HG02610 (cell line): ENCODE data around the gene FOXN1.

Source experiments
- ATAC-seq: cut with Tn5 transposase; IDR thresholded peaks from one replicate; pipeline ENCODE4 v1.9.1; 2021; ENCODE audit warnings: mild to moderate bottlenecking, moderate library complexity; ENCODE audit not compliant: unreplicated experiment

The FOXN1 gene

DNA sequence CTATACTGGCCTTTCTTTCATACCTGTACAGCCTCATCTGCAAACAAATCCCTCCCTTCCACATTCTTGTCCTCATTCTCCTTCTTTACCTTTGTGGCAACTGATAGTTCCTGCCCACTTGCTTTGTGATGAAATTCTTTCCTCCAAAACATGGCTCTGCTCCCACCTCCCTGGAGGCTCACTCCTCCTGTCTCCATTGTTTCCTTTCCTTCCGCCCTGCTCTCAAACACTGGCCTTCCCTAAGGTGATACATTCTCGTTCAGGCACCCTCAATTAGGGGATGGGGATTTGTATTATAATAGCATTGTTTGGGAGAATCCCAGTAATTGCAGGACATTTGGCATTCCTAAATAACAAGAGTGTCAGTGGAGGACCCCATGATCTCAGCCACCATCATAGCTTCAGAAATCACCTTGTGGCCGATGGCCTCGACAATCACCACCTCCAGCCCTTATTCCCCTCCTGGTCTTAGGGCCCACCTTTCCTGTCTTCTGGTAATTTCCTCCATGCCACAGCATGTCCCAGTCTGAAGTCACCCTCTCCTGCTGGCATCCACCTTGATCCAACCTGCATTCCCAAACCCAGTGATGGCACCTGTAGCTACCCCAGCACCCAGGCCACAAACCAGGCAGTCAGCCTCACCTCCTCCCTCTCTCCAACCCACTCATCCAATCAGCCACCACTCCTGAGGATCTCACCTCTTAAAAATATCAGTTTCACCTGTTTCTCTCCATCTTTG is 38.4 kb downstream of the FOXN1 start:
- ATAC-seq, result no peak

- ATAC-seq, result no peak
Measured at GRCh38 chr17:28545141-28545503, 39.0 kb downstream of the FOXN1 start.

- ATAC-seq, result no peak
Measured at GRCh38 chr17:28545787-28546415, 39.8 kb downstream of the FOXN1 start.

- ATAC-seq, result no peak
Measured at GRCh38 chr17:28547096-28547622, 41.0 kb downstream of the FOXN1 start.

DNA sequence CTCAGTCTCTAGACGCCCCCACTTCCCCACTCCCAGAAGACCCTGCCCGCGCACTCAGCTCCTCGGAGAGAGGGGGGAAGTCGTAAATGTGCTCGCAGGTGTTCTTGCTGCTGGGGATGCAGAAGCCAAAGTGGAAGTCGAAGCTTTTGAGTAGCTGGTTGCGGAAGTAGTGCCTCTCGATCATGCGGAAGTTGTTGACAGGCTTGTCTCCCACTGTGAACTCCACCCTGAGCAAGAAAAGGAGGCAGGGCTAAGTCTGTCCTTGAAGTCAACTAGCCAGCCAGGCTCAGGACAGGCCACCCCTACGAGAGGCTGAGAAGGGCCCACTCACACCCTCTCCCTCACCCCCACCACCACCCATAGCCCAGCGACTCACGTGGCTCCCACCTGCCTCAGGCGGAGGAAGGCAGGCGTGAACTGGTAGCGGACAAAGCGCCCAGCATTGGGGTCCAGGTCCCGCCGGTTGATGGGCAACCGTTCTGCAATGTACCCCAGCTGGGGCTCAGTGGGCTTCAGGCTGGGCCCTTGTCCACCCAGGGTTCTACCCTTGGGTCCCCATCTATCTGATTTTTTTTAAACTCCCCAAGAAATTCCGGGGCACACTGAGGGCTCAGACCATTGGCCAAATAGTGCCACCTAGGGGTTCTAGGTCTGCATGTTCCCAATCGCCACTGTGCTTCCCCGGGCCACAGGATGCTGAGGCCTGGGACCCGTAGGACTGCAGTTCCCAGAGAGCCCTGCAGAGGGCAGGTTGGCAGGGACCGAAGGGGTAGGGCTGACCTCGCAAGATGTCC is 41.7 kb downstream of the FOXN1 start:
- ATAC-seq, result no peak

DNA sequence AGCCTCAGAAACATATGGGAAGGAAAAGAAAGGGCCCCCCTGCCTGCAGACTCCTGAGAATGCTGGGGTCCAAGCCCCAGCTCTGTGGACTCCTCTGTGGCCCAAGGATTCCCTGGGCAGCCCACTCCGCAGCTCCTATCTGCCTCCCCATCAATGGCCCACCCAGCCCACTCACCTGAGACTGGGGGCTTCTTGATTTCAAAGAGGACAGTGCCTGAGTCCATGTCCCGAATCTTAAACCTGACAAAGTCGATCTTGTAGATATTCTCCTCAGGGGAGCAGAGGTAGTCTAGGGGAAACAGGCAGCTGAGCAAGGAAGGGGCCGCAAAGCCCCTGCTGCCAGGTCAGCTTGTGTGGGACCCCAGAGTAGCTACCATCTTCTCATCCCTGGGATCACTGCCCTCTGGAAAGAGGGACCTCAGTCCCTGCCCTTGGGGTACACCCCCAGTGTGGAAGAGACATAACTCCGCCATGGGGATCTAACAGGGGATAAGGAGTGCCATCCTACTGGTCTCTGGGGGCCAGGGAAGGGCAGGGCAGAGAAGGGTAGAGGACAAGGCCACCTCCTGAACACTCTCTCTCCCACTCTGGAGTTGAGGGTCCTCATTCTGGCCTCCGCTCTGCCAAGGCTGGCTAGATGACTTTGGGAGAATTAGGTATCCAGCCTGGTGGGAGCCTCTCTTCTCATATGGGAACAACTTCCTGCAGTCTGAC is 42.4 kb downstream of the FOXN1 start:
- ATAC-seq, result no peak

- ATAC-seq, result peak; percentile 55
Measured at GRCh38 chr17:28549236-28550132, 43.3 kb downstream of the FOXN1 start.

DNA sequence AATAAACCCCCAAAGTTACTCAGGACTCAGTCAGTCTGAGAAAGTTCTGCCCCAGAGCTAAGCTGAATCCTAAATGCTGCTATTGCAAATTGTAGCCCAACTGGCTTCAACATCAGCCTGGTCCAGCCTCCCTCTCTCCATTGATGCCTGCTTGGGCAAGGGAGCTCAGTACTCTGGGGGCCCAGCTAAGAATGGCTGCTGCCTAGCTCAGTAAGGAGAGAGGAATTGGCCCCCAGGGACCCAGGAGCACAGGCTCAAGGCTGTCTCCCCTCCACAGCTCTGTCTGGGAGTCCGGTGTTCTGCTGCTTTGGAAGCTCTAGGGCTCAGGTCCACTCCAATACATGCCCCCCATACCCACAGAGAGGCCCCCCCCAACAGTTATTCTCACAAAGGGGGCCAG is 44.7 kb downstream of the FOXN1 start:
- ATAC-seq, result no peak

GRCh38 chr17:28551421-28552175 is 45.5 kb downstream of the FOXN1 start:
- no peak for ATAC-seq

DNA sequence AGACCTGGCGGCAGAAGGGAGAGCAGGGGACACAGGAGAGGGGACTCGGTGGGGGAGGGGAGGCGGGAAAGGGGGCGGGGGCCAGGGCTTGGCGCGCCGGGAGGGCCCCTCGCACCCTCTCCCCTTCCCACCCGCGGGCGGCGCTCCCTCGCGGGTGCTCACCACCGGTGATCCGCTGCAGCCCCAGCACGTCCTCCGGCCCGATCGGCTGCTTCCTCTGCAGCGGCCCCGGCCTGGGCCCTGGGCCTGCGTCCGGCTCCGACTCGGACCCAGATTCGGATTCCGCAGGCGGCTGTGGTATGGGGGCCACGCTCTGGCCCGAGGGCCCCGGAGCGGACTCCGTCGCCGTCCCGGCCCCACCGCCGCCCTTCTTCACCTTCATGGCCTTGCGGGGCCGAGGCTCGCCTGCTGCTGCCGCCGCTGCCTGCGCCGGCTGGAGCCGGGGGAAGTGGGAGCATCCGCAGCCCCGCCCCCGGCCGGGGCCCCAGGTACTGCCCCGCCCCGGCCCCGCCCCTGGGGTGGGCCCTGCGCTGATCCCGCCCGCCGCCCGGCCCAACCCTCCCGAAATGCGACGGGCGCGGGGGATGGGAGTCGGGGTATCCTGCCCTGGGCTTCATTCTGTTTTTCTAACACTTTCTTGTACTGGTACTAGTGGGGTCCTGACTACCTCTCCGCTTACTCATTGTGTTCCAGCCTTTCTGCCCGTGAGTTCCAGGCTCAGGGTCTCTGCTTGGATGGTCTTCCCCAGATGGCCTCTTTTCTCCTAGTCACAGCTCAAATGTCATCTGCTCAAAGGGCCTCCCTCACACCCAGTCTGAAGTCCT is 46.2 kb downstream of the FOXN1 start, which contains the start of gene UNC119:
Gene UNC119 (minus strand): TSS at position 449 of the 824 bp plus-strand sequence. CDS start 67 bp downstream, at position 382.
- peak; percentile 56 for ATAC-seq

DNA sequence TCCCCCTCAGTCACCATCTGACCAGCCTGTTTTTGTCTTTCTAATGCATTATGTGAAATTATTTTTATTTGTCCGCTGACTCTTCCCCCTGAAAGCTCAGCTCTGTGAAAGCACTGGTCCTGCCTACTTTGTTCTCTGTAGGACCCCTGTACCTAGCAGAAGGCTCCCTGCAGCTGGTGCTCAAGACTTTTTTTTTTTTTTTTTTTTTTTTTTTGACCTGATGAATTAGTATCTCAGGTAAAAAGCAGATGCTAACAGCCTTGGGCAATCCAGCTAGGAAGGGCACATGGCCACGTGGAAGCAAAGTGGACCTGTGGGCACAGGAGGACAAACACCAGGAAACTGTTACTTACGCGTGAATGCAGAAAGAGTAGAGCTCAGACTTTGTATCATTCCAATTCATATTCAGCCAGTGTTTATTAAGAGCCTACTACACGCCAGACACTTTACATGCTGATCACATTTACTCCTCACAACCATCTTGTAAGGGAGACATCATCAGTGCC is 46.9 kb downstream of the FOXN1 start:
- no peak for ATAC-seq

- ATAC-seq, result no peak
Measured at GRCh38 chr17:28554565-28554964, 48.4 kb downstream of the FOXN1 start.

- no peak for ATAC-seq
Measured at GRCh38 chr17:28555022-28555421, 48.9 kb downstream of the FOXN1 start.

DNA sequence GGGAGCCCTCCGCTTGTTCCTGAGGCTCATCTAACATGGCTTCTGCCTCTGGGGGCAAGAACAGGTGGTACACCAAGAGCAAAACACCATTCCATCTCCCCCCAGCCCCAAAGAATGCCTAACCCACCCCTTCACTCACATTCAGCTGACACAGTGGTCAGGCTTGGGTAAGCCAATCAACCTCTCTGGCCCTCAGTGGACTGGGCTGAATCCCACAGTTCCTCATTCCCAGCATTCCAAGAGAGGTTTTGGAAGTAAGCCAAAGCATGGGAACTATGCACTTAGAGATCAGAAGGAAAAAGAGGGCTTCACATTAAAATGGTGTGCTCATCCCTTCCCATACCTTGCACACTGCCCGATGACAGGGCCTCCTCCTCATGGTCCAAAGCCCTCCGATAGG is 57.3 kb downstream of the FOXN1 start:
- ATAC-seq, result no peak

DNA sequence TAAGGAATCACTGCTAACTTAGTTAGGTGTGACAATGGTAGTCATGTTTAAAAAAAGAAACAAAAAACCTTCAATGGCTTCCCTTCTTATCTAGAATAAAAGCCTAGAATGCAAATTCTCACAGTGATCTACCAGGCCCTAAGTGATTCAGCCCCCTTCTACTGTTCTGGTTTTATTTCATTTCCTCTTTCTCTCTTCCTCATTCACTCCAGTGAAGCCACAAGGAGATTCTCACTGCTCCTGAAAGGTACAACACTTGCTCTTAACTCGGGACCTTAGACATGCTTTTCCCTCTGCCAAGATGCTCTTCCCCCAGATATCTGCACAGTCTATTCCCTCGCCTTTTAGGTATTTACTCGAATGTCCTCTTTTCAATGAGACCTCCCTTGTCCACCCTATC is 61.5 kb downstream of the FOXN1 start:
- peak; percentile 30 for ATAC-seq

DNA sequence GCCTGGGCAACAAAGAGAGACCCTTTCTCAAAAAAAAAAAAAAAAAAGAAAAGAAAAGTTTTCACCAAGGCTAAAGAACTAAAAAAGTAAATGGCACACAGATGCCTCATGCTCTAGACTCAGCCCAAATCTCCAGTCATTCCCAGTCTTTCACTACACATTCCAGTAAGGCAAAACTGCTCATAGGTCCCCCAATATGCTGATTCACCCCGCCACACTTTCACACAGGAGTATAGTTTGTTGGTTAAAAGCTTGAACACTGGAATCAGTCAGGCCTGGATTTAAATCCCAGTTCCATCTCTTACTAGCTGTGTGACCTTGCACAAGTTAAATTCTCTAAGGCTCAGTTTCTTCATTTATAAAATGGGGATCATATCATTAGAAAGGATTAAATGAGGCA is 63.3 kb downstream of the FOXN1 start:
- no peak for ATAC-seq

GRCh38 chr17:28570716-28571360 is 64.7 kb downstream of the FOXN1 start:
- peak; percentile 20 for ATAC-seq
